HG02884 (cell line): Measurements from ENCODE around the gene CCDC91.

Experiments used
- ATAC-seq: cut with Tn5 transposase; IDR thresholded peaks from one replicate; pipeline ENCODE4 v1.9.1; 2021; ENCODE audit warnings: mild to moderate bottlenecking, moderate library complexity; ENCODE audit not compliant: unreplicated experiment

Gene CCDC91, protein sequence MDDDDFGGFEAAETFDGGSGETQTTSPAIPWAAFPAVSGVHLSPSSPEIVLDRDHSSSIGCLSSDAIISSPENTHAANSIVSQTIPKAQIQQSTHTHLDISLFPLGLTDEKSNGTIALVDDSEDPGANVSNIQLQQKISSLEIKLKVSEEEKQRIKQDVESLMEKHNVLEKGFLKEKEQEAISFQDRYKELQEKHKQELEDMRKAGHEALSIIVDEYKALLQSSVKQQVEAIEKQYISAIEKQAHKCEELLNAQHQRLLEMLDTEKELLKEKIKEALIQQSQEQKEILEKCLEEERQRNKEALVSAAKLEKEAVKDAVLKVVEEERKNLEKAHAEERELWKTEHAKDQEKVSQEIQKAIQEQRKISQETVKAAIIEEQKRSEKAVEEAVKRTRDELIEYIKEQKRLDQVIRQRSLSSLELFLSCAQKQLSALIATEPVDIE

DNA sequence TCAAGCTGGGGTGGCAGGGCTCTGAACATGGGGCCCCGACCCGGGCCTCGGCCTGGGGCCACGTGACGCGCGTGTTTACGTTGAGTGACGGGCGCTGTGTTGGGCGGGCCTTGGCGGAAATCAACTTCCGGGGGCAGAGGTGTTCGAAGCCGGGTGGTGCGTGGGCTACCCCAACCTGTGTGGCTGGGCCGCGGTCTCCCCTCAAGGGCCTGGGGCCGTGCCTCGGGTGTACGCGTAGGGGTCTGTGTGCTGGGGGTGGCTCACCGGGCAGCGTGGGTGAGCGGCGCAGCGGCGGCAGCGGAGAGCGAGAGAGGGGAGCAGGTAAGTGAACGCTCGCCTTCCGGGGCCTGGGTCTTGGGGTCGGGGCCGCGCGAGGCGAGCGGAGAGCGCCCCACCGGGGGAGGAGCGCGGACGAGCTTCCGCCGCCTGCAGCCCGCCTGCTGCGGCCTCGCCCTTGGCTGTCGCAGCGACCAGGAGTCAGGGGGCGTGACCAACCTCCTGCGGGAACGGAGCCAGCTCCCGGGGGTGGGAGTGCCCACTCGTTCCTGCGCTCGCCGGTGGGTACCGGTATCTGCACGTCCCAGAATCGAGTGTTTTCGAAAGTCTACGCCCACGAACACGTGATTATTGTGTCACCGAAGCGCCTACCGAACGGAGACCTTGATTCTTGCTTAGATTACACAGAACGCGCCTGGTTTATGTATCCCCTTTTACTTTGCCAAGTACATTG is at the start of gene CCDC91:
TSS of gene CCDC91 (plus strand) at position 136 of the 730 bp plus-strand sequence. CDS start 66,760 bp downstream, outside the sequence.
- peak; percentile 89 for ATAC-seq

DNA sequence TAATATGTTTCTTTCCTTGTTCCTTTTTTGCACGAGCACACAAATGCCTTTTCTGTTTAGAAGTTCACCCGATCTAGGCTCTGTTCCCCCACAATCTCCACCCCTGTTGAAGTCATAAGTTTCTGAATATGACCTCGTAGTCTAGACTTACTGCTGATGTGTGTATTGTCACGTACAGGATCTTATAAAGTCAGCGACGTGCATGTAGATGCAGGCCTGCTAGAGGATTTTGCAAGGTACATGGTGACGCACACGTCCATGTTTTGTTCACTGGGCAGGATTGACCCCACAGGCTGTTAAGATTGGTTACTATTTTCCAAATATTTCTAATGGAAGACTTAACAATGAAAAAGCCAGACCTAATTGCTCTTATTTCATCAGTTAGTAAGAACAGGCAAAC is 46.2 kb upstream of the CCDC91 start:
- no peak for ATAC-seq

DNA sequence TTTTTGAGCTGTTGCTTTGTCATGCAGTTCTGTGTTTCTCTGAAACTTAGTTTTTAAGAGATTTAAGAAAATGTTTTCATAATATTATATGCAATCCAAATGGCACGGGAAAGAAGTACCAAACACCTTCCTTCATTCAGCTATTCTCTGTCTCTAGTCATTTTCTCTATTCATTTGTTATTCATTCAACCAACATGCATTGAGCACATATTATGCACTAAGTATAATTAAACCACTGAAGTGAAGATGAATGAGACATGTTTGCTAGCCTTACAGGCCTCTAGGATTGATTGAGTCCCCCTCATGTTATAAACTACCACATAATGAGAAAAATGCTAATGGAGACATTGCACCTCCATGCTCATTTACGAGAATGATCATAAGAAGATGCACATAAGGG is 45.7 kb upstream of the CCDC91 start:
- ATAC-seq, result no peak

DNA sequence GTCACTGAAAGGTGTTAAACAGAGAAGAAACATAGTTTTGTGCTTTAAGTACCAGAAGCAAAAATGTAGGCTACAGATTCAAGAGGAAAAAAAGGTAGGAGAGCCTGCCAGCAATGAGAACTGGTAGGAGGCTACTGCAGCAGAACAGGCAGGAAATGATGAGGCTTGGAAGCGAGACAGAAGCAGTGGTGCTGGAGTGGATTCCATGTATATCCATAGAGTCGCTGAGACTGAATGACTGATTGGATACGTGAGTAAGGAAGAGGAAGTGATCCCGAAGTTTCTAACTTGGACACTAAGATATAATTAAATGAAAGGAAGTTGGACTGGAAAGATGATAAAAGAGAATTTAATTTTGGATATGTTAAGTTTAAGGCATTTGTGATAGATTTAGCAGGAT is 45.0 kb upstream of the CCDC91 start:
- no peak for ATAC-seq

DNA sequence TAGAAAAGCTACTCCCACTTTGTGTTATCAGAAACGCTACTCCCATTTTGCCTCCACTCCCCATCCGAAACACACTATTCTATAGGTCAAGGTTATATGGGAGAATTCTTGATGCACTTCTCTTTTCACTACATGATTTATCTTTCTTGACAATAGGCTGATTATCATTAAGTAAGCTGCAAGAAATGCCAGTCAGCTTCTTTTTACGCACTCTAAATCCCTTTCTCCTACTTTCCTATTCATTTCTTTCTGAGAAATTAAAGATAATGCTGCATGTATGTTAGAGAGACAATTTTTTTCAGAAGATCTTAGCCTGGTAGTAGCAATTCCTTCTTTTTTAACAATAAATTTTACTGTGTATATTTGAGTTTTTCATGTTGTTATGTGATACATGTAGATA is 41.0 kb upstream of the CCDC91 start:
- ATAC-seq, result no peak

DNA sequence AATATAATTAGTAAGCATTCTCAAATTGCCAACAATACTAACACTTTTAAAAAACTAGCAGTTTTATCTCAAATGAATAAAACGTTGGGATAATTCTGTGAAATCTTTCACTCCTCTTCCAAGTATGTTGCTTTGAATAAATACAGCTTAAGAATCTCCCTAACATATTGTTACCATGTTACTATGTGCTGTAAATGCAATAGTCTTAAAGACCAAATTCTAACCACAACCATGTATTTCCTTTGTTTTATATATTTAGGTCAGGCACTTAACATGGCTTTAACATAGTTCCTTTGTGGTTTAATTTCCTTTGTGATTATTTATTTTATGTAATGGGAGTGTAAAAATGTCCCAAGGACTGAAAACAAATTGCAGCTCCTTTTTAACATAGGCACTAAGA is 33.9 kb upstream of the CCDC91 start:
- ATAC-seq, result no peak

DNA sequence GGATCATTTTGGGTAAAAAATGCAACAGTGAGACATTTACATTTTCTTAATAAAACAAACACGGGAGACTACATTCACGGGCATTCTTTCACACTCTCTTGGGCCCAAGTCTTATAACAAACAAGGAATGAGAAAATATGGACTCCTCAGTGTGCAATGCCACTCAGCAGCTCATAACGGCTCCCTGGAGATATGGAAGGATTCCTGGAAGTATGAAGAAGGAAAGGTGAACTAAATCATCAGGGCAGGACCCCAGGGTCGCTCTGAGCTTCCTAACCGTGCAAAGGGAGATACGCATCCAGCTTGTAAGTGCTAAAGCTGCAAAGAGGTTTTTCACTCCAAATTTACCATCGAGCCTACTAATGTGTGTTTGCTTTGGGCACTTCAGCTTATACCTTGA is 33.5 kb upstream of the CCDC91 start:
- ATAC-seq, result no peak

DNA sequence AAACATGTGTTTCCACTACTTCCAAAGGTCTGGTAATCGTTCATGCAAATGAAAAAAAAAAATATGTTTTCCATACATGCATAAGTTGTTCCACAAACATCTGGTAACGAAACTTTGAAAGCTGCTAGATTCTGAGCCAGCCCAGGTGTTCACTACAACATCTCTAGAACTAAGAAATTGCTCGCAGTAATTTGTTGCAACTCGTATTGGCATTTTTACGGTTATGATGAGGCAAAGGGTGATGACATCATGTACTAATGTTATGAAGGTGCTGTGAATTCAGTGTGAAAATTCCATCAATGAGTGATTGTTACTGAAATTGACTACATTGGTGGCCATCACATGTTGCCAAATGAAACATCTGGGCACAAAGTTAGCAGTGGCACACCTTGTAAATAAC is 31.9 kb upstream of the CCDC91 start:
- ATAC-seq, result no peak

DNA sequence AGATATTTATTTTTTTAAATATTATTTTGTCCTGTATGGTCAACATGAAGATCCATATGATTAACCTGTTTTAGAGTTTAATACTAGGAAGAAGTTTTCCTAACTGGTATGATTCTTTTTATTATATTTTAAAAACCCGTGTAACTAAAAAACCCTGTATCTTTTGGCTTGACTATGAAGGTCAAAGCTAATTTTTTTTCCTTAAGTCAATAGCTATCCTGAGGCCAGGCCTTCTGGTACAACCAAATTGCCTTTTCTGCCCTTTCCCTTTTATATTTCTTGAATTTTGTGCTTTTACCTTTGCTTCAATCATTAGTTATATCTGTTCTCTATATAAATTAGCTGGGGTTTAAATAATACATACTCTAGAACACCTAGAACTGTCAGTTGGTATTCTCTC is 30.6 kb upstream of the CCDC91 start:
- ATAC-seq, result no peak

DNA sequence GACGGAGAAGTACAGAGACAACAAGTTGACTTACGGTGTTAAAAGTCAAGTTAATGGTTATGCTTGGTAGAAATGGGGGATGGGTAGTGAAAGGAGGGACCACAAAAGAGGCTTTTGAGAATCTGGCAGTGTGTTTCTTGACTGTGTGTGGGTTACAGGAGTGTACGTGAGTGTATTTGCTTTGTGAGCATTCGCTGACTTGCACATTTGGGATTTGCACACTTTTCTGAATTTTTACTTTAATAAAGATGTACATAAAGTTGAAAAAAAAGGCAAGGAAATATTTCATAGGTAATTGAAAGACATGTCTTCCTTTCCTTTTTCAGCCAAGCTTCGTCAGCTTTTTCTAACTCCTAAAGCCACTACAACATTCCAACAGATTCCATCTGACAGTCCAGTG is 28.6 kb upstream of the CCDC91 start:
- ATAC-seq, result no peak

DNA sequence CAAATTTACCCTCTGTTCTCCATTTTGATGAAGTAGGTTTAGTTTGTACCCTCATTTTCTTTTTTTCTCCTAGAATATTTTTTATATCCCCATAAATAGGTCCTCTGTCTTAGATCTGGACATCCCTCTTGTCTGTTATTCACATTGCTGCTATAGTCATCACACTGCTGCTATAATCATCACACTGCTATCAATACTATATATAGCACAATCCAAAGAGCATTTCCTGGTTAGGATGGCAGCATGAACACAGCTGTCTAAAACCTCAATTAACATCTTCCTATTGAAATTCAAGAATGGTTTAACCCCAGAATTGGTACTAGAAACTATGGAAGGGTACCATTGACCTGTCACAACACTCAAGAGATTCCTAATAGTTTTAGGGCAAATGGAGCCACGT is 27.6 kb upstream of the CCDC91 start:
- no peak for ATAC-seq

DNA sequence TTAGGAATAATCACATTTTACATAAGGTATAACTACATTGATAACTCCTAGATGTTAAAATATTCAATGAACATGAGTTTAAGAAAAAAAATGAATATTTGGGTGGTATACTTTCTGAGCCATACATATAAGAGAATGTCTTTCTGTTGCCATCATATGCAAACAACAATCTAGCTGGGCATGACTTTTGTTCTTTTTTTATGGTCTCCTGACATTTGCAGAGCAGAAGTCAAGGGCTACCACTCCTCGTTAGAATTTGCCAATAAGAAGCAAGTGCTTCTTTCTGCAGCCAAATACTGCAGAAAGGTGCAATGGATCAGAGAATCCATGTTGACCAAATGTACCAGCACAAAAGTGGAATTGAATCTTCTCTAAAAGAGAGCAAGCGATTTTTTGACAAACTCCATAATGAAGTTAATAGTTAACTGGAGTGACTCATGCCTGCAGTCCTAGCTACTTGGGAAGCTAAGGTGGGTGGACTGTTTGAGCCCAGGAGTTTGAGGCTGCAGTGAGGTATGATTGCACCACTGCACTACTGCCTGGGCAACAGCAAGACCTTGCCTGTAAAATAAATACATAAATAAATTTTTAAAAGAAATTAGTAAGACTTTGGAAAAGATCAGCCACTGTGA is 25.5 kb upstream of the CCDC91 start:
- no peak for ATAC-seq

DNA sequence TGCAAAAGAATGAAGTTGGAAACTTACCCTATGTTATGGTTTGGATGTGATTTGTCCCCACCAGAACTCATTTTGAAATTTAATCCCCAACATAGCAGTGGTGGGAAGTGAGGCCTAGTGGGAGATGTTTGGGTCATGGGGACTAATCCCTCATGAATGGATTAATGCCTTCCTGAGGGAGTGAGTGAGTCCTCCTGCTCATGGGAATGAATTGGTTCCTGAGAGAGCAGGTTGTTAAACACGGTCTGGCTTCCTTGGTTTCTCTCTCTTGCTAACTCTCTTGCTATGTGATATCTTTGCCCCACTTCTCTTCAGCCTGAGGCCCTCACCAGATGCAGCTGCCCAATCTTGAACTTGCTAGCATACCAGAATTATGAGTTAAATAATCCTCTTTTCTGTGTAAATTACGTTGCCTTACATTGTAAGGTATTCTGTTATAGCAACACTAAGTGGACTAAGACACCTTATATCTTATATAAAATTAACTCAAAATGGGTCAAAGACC is 22.2 kb upstream of the CCDC91 start:
- no peak for ATAC-seq

DNA sequence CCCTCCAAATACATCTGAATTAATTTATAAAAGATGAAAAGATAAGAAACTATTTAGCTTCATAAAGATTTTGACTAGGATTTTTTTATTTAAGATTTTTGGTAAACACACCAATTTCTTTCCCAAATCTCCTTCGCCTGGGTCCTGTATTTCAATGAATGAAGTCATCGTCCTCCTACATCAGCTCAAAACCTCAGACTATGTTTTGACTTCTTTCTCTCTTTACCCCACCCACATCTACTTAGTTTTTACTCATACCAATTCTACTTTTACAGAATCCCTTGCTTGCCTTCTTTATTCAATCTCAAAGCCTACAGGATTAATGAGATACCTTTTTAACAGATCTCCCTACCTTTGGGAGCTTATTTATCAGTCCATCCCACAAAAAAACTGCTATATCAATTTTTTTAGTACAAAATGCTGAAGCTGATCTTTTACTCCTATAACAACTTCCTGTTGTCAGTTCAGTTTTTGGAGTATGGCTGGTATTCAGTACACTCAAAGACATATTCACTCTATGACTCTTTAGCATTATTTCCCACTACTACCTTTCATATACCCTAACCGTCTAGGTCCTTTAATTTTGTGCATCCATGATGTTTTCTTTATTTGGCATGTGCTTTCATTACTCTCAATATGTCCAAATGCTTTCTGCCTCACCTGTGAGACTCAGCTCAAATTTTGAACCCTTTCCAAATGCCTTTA is 18.7 kb upstream of the CCDC91 start:
- ATAC-seq, result no peak

DNA sequence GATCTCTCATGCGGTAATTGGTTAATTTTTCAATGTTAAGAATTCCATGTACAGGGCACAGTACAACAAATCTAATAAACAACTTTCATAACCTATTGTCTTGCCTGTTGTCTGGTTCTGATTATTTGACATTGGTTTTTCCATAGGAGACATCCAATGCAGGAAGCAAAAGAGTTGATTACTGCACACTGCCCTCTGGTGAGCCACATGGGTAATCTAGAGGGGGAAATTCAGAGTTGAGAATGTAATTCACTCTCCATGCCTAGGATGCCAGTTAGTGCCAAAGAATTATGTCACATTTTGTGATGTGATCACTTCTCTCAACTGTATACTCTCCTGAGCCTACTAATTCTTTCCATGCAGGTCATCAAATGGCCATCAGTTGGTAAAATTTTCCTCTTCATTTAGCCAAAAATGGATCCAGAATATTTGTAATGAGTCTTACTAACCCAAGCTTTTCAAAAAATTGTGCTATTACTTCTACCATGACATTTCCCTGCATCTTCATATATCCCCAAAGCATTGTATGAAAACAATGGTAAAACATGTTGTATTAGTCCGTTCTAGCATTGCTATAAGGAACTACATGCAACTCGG is 17.7 kb upstream of the CCDC91 start:
- no peak for ATAC-seq

DNA sequence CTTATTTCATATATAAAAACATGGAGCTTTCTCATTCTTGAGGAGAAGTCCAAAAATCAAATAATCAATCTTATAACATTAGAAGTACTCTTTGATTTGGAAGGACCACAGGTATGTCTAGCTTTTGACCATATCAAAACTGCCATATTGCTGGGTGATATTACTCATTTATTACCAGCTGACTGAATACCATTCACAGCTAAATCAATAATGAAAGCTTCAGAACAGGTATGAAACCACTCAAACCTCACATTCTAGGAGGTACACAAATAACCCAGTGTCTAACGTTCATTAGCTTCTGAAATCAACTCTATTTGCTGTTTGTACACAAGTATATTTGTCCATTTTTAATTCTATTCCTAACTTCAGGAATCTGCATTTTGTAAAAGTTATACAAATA is 16.8 kb upstream of the CCDC91 start:
- no peak for ATAC-seq

DNA sequence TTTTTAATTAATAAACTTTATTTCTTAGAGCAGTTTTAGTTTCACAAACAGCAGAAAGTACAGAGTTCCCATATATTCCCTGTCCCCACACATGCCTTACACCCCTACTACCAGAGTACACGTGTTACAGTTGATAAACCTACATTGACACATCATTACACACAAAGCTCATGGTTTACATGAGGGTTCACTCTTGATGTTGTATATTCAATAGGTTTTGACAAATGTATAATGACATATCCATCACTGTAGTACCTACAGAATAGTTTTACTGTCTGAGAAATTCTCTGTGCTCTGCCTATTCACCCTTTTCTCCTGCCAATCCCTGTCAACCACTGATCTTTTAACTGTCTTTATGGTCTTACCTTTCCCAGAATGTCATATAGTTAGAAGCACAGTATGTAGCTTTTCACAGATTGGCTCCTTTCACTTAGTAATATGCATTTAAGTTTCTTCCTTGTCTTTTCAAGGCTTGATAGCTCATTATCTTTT is 15.1 kb upstream of the CCDC91 start:
- ATAC-seq, result no peak

DNA sequence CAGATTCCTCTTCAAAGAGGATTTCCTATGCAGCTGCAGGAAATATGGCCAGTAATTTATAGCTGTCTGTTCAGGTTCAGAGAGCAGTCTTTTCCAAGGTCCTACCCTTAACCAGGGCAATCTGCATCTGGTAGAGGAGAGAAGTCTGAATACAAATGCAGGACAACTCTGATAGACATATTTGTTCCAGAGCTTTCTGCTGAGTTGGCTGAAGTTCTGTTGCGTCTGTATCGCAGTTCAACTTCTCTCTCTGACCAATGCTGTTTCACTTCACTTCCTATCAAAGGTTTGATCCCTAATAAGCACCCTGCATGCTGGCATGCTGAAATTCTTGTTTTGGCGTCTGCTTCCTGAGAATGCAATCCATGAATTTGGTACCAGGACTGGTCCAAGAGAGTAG is 14.0 kb upstream of the CCDC91 start:
- ATAC-seq, result no peak

DNA sequence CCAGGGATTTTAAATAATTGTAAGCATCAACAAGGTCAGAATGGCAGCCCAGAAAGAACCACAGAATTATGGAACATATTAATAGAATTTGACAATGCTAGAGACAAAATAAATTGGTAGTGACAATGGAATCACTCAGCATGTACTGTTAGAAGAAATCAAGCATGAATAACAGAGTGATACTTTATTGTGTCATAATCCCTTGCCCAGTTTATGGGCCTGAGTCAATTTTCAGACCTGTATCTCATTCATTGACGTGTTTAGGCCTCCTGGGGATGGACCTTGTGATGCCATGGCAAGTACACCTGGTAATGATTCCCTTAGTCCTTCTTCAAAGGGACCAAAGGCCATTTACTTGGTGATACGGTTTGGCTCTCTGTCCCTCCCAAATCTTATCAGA is 12.8 kb upstream of the CCDC91 start:
- no peak for ATAC-seq

DNA sequence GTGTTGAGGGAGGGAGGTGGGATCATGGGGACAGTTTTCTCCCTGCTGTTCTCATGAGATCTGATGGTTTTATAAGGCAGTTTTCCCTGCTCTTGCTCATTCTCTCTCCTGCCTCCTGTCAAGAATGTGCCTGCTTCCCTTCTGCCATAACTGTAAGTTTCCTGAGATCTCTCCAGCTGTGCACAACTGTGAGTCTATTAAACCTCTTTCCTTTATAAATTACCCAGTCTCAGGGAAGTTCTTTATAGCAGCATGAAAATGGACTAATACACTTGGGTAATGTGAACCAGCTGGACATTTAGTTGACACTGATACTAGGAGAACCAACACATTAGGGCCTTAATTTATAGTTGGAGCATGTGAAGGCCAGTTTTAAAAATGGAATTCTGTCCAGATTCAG is 12.4 kb upstream of the CCDC91 start:
- no peak for ATAC-seq

DNA sequence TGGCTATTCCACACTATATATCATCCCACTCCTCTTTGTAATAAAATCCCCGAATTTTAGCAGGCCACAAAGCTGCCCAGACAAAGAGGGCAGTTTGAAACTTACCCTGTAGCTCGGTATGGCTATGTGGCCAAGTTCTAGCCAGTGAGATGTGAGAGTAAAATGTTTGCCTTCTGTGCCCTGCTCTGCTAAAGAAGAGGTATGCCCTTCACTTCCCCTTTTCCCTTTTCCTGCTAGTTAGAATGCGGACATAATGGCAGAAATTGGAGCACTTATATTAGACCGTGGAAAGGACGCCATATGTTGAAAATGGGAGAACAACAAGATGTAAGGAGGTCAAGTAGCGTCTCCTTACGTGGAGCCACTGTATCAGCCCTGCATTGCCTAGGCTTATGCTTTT is 11.5 kb upstream of the CCDC91 start:
- ATAC-seq, result no peak
